Measurements from ENCODE around the gene TNFRSF4.

The TNFRSF4 gene

GRCh38 chr1:1245178-1245816, 31.3 kb upstream of the TNFRSF4 start:
- no peak for DNase-seq

- DNase-seq = no peak
Observed at GRCh38 chr1:1244192-1244811, 30.3 kb upstream of the TNFRSF4 start.

DNA sequence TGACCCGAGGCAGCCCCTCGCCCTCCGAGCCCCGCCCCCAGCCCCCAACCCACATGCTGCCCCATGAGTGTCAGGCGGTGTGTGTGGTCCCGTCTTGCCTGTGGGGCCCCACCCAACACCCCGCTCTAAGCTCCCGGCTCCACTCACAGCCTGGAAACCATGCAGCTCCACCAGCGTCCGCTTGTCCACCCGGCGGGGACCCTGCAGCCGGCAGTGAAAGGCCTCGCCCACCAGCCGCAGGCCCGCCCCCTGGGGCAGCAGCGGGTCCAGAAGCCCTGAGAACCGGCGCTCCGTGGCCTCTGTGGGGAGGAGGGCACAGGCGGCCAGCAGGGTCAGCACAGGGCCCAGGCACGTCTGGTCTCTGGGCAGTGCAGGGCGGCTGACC, 29.8 kb upstream of the TNFRSF4 start:
- no peak for DNase-seq

GRCh38 chr1:1243266-1243660, 29.3 kb upstream of the TNFRSF4 start:
- no peak for DNase-seq

GRCh38 chr1:1242461-1243265, 28.7 kb upstream of the TNFRSF4 start:
- no peak for DNase-seq

DNA sequence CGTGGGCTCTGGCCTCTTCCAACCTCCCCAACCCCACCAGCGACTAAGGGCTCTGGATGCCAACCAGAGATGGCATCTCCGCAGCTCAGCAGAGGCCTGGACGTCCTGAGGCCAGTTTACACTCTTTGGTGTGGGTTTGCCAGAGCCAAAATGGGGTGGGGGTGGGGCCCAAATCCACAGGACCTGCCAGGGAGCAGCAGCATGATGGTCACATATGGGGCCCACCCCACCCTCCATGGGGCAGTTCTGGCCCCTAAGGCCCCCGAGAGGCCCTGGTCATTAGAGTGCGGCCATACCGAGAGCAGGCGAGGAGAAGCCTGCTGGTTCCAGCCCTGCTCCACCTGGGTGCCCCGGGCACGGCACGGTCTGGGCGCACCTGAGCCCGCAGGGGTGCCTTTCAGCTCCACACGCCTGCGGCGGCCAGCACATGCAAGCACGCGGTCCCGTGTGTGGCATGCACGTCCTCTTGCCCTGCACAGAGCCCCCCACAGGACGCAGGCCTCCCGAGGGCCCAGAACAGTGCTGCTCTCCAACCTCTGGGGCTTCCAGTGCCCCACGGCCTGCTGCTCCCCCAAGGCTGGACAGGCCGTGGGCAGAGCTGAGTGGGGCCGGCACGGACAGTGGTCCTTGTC, 27.8 kb upstream of the TNFRSF4 start:
- DNase-seq = no peak

- no peak for DNase-seq
Observed at GRCh38 chr1:1240822-1241587, 27.1 kb upstream of the TNFRSF4 start.

DNA sequence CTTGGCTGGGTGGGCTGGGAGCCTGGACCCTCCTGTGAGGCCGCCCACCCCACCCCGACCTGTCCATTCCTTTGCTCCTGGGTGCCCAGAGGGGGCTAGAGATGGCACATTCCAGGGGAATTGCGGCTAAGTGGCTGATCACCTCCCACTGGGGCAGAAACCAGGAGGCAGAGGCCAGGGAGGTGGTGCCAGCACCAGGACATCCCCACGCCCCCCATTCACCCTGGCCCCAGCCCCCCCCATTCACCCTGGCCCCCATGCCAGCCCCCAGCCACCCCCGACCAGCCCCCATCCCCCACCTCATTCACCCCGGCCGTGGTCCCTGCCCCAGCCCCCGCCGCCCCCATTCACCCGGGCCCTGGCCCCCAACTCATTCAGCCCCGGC, 26.4 kb upstream of the TNFRSF4 start:
- no peak for DNase-seq

GRCh38 chr1:1239614-1240347, 25.8 kb upstream of the TNFRSF4 start:
- no peak for DNase-seq

- no peak for DNase-seq
Observed at GRCh38 chr1:1239227-1239613, 25.3 kb upstream of the TNFRSF4 start.

DNA sequence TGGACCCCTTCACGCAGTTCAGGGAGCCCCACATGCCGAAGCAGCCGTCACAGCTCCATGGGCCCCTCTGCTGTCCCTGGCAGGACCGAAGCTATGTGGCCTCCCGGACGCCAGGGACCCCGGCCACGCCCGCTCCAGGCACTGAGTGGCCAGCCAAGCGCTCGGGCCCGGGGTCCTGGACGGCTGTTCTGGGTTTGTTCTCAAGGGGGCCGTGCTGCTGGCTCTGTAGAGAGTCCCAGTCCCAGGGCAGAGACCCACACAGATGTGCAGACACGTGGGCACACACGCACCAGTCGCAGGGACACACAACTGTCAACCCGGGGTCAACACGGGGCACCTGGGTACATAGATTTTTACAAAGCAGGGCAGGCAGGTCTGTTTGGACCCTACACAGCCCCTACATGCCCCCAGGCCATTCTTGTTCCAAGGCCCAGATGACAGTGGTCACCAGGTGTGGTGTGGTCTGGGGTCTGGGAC, 24.8 kb upstream of the TNFRSF4 start:
- no peak for DNase-seq

DNA sequence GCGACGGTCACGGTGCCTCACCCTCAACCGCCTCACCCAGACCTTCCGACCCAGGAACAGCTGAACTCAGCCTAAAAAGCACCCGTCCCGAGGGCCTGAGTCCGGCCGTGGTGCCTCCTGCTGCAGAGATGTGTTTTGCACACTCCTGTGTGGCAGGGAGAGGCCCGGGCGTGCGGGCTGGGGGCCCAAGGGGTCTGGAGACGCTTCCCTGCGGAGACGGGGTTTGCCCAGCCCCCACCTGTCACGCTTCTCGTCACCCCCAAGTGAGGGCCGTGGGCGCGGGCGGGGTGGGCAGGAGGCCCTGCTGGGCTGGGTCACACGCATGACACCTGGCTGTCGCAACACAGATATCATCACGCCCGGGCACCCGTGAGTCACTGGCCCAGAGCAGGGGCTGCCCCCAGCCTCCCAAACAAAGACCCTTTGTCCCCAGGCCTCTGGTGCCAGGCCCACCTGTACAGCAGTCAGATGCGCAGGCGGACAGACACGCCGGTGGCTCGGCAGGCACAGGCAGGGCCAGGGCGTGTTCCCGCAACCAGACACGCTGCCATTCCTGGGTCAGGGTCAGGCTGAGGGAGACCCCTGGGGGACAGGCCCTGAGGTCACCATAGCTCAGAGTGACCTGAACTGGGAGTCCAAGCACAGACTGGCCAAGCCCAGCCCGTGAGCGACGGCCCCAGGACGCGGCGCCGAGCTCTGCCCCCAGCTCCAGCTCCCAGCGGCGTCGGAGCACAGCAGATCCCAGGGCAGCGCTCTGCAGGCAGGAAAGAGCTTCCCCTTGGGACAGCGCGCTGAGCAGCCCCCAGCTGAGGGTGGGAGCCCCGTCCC, 24.1 kb upstream of the TNFRSF4 start:
- no peak for DNase-seq

DNA sequence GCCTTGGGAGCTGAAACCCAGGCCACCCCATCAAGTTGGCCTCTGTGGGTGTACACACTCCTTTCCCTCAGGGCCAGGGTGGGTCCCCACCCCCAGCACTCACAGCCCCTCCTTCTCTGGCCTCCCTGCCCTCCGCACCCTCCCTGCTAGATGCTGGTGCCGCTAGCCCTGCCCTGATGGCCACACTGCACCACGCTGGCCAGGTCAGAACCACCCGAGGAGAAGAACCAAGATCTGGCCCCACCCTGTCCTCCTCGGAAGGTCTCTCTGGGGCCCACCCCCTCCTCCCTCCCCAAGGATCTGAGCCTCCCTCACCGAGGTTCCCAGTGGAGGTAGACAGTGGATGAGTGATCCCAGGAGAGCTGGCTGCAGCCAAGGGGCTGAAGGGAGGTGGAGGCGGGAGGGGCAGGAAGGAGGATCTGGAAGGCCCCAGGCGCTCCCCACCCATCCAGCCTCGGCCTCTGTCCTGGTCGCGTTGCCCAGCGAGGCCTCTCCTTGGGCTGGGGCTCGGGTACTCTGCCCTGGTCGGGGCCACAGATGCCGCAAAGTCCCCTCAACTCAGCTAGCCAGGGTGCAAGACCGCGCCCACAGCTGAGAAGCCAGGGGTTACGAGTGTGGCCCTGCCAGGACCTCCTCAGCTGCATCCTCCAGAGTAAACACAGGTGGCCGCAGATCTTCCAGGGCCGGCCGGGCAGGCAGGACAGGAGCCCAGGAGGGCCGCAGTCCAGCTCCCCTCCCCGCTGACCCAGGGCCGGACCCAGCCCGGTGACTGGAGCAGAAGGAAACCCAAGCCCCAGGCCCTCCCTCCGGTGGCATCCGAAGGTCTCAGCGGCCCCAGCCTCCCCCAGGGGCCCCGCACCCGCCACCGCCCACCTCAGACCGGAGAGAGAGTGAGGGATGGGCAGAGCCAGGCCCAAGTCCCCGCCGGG, 23.3 kb upstream of the TNFRSF4 start:
- DNase-seq = no peak

DNA sequence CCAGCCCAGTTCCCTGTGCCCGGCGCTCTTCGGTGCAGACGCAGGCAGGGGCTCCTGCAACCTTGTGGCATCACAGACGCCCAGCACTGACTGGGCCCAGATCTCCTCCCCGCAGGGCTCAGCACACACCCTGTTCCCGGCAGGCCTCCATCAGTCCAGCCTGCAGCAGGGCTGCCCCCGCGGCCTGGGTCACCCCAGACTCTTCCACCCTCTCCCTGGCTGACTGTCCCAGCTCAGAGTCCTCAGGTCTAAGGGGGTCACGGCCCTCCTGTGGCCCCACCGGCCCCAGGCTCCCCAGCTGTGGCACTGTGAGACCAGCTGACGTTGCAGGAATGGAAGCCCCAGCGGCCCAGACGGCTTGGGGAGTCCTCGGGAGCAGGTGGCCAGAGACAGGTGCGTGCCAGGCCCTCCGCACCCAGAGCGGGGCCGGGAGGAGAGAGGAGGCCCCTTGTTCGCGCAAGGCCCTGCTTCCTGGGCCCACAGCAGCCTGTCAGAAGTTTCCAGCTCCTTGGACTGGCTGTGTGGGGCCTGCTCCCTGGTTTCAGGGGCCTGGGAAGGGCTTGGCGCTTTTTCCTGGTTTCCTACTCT, 22.3 kb upstream of the TNFRSF4 start:
- DNase-seq = no peak

GRCh38 chr1:1235016-1235744, 21.2 kb upstream of the TNFRSF4 start:
- DNase-seq = no peak

- DNase-seq = no peak
Observed at GRCh38 chr1:1234180-1234808, 20.3 kb upstream of the TNFRSF4 start.

GRCh38 chr1:1233567-1233892, 19.6 kb upstream of the TNFRSF4 start:
- no peak for DNase-seq

GRCh38 chr1:1232796-1233566, 19.0 kb upstream of the TNFRSF4 start:
- no peak for DNase-seq

All from T-helper 9 cell (primary cell).